Natural killer cell (primary cell): ENCODE measurements around the gene DDIT4. TPM values are rescaled to one million over a fixed set of nuclear protein-coding genes. Genes with fewer than 3 reads are reported as not detected.

Experiments
- ATAC-seq, 3 donors: fragments of 150-1000 bp in 2 of 3; fragments of 200-7000 bp in 1 of 3; cut with Tn5 transposase; 1 replicate in 1 of 3; 2 replicates in 2 of 3; pipeline ENCODE4 v1.10.0; 2021; ENCODE audit warnings: mild to moderate bottlenecking in 2 of 3, moderate library complexity in 2 of 3
- DNase-seq, 2 donors: peaks; one replicate each; pipeline versions ENCODE4 v3.0.0 to v3.0.0-alpha.2; 2013 to 2021; ENCODE audit warnings: mixed read lengths in 1 of 2
- H3K27ac ChIP-seq: one replicate; pipeline ENCODE4 v1.5.1; 2013; ENCODE audit warnings: mild to moderate bottlenecking, low read length
- H3K27me3 ChIP-seq: one replicate; pipeline ENCODE4 v1.6.1; 2013; ENCODE audit warnings: low read length; ENCODE audit not compliant: control insufficient read depth, insufficient read depth
- H3K36me3 ChIP-seq: one replicate; pipeline ENCODE4 v1.6.1; 2013; ENCODE audit warnings: low read length; ENCODE audit not compliant: control insufficient read depth, insufficient read depth
- H3K4me1 ChIP-seq: one replicate; pipeline ENCODE4 v1.6.1; 2013; ENCODE audit warnings: low read length; ENCODE audit not compliant: control insufficient read depth, insufficient read depth
- H3K4me3 ChIP-seq: one replicate; pipeline ENCODE4 v1.5.1; 2013; ENCODE audit warnings: low read length
- H3K9me3 ChIP-seq: one replicate; pipeline ENCODE4 v1.6.1; 2013; ENCODE audit warnings: low read length; ENCODE audit not compliant: control insufficient read depth, insufficient read depth
- H3K27ac Mint-ChIP-seq, 2 donors: one replicate each; pipeline ENCODE4 v1.8.0; 2022; ENCODE audit warnings: mild to moderate bottlenecking in 2 of 2, mixed read lengths in 2 of 2, moderate library complexity in 1 of 2
- H3K27me3 Mint-ChIP-seq, 2 donors: one replicate each; pipeline ENCODE4 v1.8.0; 2022; ENCODE audit warnings: low read depth in 2 of 2, mixed read lengths in 2 of 2
- H3K36me3 Mint-ChIP-seq: one replicate; pipeline ENCODE4 v1.8.0; 2022; ENCODE audit warnings: mixed read lengths
- H3K4me1 Mint-ChIP-seq, 2 donors: one replicate each; pipeline ENCODE4 v1.8.0; 2022; ENCODE audit warnings: mixed read lengths in 2 of 2
- H3K4me3 Mint-ChIP-seq: one replicate; pipeline ENCODE4 v1.8.0; 2022; ENCODE audit warnings: mild to moderate bottlenecking, moderate library complexity, mixed read lengths
- H3K9me3 Mint-ChIP-seq, 2 donors: one replicate each; pipeline ENCODE4 v1.8.0; 2022; ENCODE audit warnings: mixed read lengths in 2 of 2
- WGBS: methylation state at CpG from one replicate; pipeline ENCODE4 v1.1.7; 2013; ENCODE audit warnings: missing lambda C conversion rate; ENCODE audit not compliant: insufficient coverage; 5-methylcytosine and 5-hydroxymethylcytosine counted together
- intact Hi-C: fragments of 100-400 bp; cut with micrococcal nuclease; formaldehyde crosslinking; loops from one replicate; pipeline ENCODE4 v1.14.2; 2022
- total RNA-seq, 4 donors: library from RNA; stranded (reverse); fragments of 120-200 nt in 1 of 4; gene quantifications; one replicate each; pipeline versions ENCODE4 v1.2.3 to v1.2.4, GENCODE V29; 2013 to 2022
- TF ChIP-seq, protein P1 (sequence below): fragments of 200-600 bp; IDR thresholded peaks from one replicate; pipeline ENCODE4 v1.8.0; 2022; ENCODE audit warnings: antibody characterized with exemption

Gene DDIT4
- total RNA-seq, 3 donors from 2014 or later (not counting 1 experiment from before 2014, with no cell fraction given), result 174 to 232 (median 200) TPM

DNA sequence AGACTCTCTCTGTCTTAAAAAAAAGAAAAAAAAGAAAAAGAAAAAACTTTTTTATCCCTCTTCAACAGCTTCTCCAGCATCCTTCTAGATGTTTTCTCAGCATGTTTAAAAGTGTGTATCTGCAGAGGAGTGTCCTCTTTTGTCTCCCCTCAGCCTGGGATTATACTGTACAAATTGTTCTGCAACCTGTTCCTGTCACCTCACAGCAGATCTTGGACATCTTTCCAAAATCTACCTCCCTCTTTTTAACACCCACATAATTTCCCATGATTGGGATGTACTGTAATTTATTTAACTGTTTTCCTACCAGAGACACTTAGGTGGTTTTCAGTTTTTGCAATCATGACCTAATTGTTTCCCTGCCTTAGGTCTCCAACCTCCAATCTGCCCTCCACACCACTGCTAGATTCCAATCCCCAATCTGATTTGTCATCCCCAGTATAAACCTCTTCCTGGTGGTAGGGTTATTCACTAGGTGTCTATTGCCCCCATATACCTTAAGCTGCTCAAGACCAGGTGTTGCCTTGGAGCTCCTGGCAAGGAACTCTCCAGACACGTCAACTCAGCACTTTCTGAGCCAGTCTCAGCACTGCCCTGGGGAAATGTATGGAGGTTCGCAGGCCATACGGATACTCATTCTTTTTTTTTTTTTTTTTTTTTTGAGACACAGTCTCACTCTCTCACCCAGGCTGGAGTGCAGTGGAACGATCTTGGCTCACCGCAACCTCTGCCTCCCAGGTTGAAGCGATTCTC is 17.6 kb upstream of the DDIT4 start:
- Mint-ChIP-seq H3K4me1 (peaks cover 58 to 81% of the 10 kb centered on the region in 2 donors), H3K27me3 (no peaks in the 10 kb centered on the region), H3K27ac (peak overlapping the region; percentile 70 to 96), H3K4me3 (peak overlapping the region; percentile 18), H3K9me3 (no peaks in the 10 kb centered on the region), H3K36me3 (no peaks in the 10 kb centered on the region)
- H3K9me3 ChIP-seq, result no peaks in the 10 kb centered on the region
- H3K4me1 ChIP-seq, result peaks cover 92% of the 10 kb centered on the region
- H3K27me3 ChIP-seq, result no peaks in the 10 kb centered on the region
- H3K36me3 ChIP-seq, result no peaks in the 10 kb centered on the region
- no peak for DNase-seq
- ATAC-seq, result no peak
- H3K4me3 ChIP-seq, result no peak overlapping the region
- WGBS, result 93% methylated on average over 6 of the region's 6 CpGs
- TF ChIP-seq, protein P1, sequence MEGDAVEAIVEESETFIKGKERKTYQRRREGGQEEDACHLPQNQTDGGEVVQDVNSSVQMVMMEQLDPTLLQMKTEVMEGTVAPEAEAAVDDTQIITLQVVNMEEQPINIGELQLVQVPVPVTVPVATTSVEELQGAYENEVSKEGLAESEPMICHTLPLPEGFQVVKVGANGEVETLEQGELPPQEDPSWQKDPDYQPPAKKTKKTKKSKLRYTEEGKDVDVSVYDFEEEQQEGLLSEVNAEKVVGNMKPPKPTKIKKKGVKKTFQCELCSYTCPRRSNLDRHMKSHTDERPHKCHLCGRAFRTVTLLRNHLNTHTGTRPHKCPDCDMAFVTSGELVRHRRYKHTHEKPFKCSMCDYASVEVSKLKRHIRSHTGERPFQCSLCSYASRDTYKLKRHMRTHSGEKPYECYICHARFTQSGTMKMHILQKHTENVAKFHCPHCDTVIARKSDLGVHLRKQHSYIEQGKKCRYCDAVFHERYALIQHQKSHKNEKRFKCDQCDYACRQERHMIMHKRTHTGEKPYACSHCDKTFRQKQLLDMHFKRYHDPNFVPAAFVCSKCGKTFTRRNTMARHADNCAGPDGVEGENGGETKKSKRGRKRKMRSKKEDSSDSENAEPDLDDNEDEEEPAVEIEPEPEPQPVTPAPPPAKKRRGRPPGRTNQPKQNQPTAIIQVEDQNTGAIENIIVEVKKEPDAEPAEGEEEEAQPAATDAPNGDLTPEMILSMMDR, result no peak
- intact Hi-C loops, result no loop called here
- no peak overlapping the region for H3K27ac ChIP-seq

DNA sequence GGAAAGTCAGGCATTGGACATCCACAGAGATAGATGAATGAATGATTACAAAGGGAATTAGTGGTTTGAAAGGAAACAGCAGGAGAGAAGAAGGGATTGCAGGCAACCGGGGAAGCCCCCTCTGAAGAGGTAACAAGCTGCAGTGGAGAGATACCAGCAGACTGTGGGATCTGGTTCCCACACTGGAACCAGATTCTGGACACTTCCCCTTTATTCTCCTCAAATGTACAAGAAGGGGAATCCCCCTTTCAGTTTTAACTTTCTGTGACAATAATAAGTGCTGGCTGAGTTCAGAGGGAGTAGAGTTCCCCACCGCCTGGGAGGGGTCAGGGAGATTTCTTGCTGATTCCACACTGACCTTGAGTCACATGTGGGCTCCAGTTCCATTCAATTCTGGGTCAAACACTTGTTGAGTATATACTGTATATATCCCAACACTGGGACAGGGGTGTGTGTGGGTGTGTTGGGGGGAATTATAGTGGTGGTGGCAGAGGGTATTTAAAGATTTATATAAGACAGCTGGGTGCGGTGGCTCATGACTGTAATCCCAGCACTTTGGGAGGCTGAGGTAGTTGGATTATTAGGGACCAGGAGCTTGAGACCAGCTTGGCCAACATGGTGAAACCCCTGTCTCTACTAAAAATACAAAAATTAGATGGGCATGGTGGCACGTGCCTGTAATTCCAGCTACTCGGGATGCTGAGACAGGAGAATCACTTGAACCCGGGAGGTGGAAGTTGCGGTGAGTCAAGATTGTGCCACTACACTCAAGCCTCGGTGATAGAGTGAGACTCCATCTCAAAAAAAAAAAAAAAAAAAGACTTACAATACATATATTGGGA is 16.5 kb upstream of the DDIT4 start:
- Mint-ChIP-seq H3K27me3 (no peaks in the 10 kb centered on the region), H3K27ac (peak overlapping the region in 1 of 2 donors; percentile 96), H3K4me1 (peaks cover 61 to 80% of the 10 kb centered on the region in 2 donors), H3K9me3 (no peaks in the 10 kb centered on the region), H3K36me3 (no peaks in the 10 kb centered on the region), H3K4me3 (no peak overlapping the region)
- Histone ChIP-seq H3K27ac (no peak overlapping the region), H3K4me3 (no peak overlapping the region), H3K4me1 (peaks cover 92% of the 10 kb centered on the region), H3K27me3 (no peaks in the 10 kb centered on the region), H3K36me3 (no peaks in the 10 kb centered on the region), H3K9me3 (no peaks in the 10 kb centered on the region)
- no peak for ATAC-seq
- intact Hi-C loops, result no loop called here
- TF ChIP-seq, protein P1, result no peak
- 70% methylated on average over 7 of the region's 8 CpGs for WGBS
- DNase-seq, result peak in 1 of 2 donors; percentile 43

DNA sequence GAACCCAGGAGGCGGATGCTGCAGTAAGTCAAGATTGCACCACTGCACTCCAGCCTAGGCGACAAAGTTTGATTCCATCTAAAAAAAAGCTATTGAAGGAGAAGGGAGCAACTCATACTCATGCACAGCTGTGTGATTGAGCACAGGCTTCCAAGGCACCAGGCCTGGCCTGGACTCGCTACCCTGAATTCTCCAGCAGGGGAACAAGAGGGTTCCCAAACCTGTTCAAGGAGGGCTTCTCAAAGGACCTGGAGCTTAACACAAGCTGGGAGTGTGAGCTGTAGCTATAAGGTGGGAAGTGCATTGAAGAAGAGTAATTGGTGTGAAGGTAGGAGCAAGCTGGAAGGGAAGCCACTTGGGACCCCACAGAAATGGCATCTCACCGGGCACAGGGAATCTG is 15.1 kb upstream of the DDIT4 start:
- ATAC-seq, result no peak
- H3K36me3 Mint-ChIP-seq, result no peaks in the 10 kb centered on the region
- Histone ChIP-seq H3K27ac (peak overlapping the region; percentile 82), H3K36me3 (no peaks in the 10 kb centered on the region), H3K9me3 (no peaks in the 10 kb centered on the region), H3K4me1 (peaks cover 91% of the 10 kb centered on the region), H3K4me3 (no peak overlapping the region), H3K27me3 (no peaks in the 10 kb centered on the region)
- no peaks in the 10 kb centered on the region for H3K9me3 Mint-ChIP-seq
- intact Hi-C loops, result no loop called here
- no peak for DNase-seq
- 98% methylated on average over 4 of the region's 4 CpGs for WGBS
- no peak overlapping the region for H3K4me3 Mint-ChIP-seq
- no peaks in the 10 kb centered on the region for H3K27me3 Mint-ChIP-seq
- H3K27ac Mint-ChIP-seq, result peak overlapping the region; percentile 56 to 98
- peaks cover 52 to 72% of the 10 kb centered on the region in 2 donors for H3K4me1 Mint-ChIP-seq
- TF ChIP-seq, protein P1, result no peak
